Non-pigmented ciliary epithelial cell (primary cell): ENCODE data around the gene OR2V2.
"Not testable (repeated sequence)": the region's sequence is repeated elsewhere in the genome, so short reads cannot be mapped to it uniquely, and the experiment has no call there.

Experiments
- DNase-seq: peaks from one replicate; pipeline ENCODE4 v3.0.0-alpha.2; 2010; ENCODE audit warnings: low read depth

The OR2V2 gene

GRCh38 chr5:181146927-181147636, at the start of gene OR2V2:
OR2V2 (plus strand) TSS chr5:181147586; CDS start chr5:181154943, 7,357 bp downstream.
- DNase-seq = not testable (repeated sequence)

- DNase-seq = not testable (repeated sequence)
Observed at GRCh38 chr5:181097759-181098491, 49.5 kb upstream of the OR2V2 start.

- DNase-seq = no peak
Observed at GRCh38 chr5:181098762-181099601, 48.4 kb upstream of the OR2V2 start.

- no peak for DNase-seq
Observed at GRCh38 chr5:181099602-181100086, 47.7 kb upstream of the OR2V2 start.

GRCh38 chr5:181100121-181100875, 47.1 kb upstream of the OR2V2 start:
- DNase-seq = no peak

GRCh38 chr5:181101030-181101641, 46.2 kb upstream of the OR2V2 start:
- not testable (repeated sequence) for DNase-seq

GRCh38 chr5:181101930-181102674, 45.3 kb upstream of the OR2V2 start:
- not testable (repeated sequence) for DNase-seq

GRCh38 chr5:181104259-181104568, 43.2 kb upstream of the OR2V2 start:
- DNase-seq = not testable (repeated sequence)

- DNase-seq = not testable (repeated sequence)
Observed at GRCh38 chr5:181104606-181105390, 42.6 kb upstream of the OR2V2 start.

- DNase-seq = no peak
Observed at GRCh38 chr5:181105391-181106025, 41.9 kb upstream of the OR2V2 start.

GRCh38 chr5:181107699-181108098, 39.7 kb upstream of the OR2V2 start:
- DNase-seq = no peak

GRCh38 chr5:181108578-181109165, 38.7 kb upstream of the OR2V2 start:
- DNase-seq = no peak

- DNase-seq = no peak
Observed at GRCh38 chr5:181109489-181110013, 37.8 kb upstream of the OR2V2 start.

GRCh38 chr5:181111010-181111409, 36.4 kb upstream of the OR2V2 start:
- no peak for DNase-seq

GRCh38 chr5:181112476-181112875, 34.9 kb upstream of the OR2V2 start:
- no peak for DNase-seq

GRCh38 chr5:181113572-181113971, 33.8 kb upstream of the OR2V2 start:
- not testable (repeated sequence) for DNase-seq

GRCh38 chr5:181114284-181114843, 33.0 kb upstream of the OR2V2 start:
- no peak for DNase-seq
